Lung microvascular endothelial cell (primary cell): ENCODE data around the gene TRIM37. TPM values are rescaled to one million over a fixed set of nuclear protein-coding genes. Genes with fewer than 3 reads are reported as not detected.
"Not testable (repeated sequence)": the region's sequence is repeated elsewhere in the genome, so short reads cannot be mapped to it uniquely, and the experiment has no call there.

ENCODE experiments used
- DNase-seq, 2 donors: peaks; one replicate each; pipeline versions ENCODE4 v3.0.0 to v3.0.0-alpha.2; 2010; ENCODE audit warnings: low read depth in 2 of 2
- total RNA-seq: library from RNA; depleted of rRNA; stranded (reverse); fragments of >200 nt; gene quantifications from 2 replicates; pipeline ENCODE4 v1.2.1, GENCODE V29; 2014

Gene TRIM37
- total RNA-seq: 33.1 and 33.3 TPM in 2 replicates

GRCh38 chr17:59106463-59107305 lies at the start of gene TRIM37:
TRIM37 (minus strand) TSS chr17:59106880; CDS start chr17:59106461, 419 bp downstream.
- DNase-seq: peak; percentile 99 to 100

GRCh38 chr17:59155439-59156177 lies 48.9 kb upstream of the TRIM37 start, which contains the start of gene PRR11:
PRR11 (plus strand) TSS chr17:59155746; CDS start chr17:59169753, 14,007 bp downstream.
- peak; percentile 23 to 100 for DNase-seq

GRCh38 chr17:59154721-59155438 lies 48.2 kb upstream of the TRIM37 start, which contains the start of gene SKA2:
SKA2 (minus strand) TSS chr17:59155186; CDS start chr17:59155163, 23 bp downstream.
- DNase-seq: peak in 1 of 2 donors; percentile 100

- DNase-seq: peak; percentile 50 to 60
These were observed 47.6 kb upstream of the TRIM37 start for GRCh38 chr17:59154292-59154720.

GRCh38 chr17:59152925-59153324 lies 46.2 kb upstream of the TRIM37 start:
- no peak for DNase-seq

GRCh38 chr17:59151591-59151990 lies 44.9 kb upstream of the TRIM37 start:
- no peak for DNase-seq

- DNase-seq: no peak
These were observed 44.3 kb upstream of the TRIM37 start for GRCh38 chr17:59151006-59151405.

- DNase-seq: no peak
These were observed 43.3 kb upstream of the TRIM37 start for GRCh38 chr17:59149841-59150511.

- peak in 1 of 2 donors; percentile 23 for DNase-seq
These were observed 42.4 kb upstream of the TRIM37 start for GRCh38 chr17:59149051-59149450.

- DNase-seq: no peak
These were observed 39.0 kb upstream of the TRIM37 start for GRCh38 chr17:59145571-59146096.

- no peak for DNase-seq
These were observed 35.2 kb upstream of the TRIM37 start for GRCh38 chr17:59141860-59142259.

GRCh38 chr17:59139939-59140338 lies 33.3 kb upstream of the TRIM37 start:
- no peak for DNase-seq

GRCh38 chr17:59138339-59138738 lies 31.7 kb upstream of the TRIM37 start:
- not testable (repeated sequence) for DNase-seq

- no peak for DNase-seq
These were observed 24.5 kb upstream of the TRIM37 start for GRCh38 chr17:59131131-59131530.

GRCh38 chr17:59129814-59130213 lies 23.1 kb upstream of the TRIM37 start:
- DNase-seq: no peak

- DNase-seq: no peak
These were observed 20.2 kb upstream of the TRIM37 start for GRCh38 chr17:59126809-59127417.

- DNase-seq: no peak
These were observed 18.0 kb upstream of the TRIM37 start for GRCh38 chr17:59124665-59125064.

GRCh38 chr17:59121901-59122480 lies 15.3 kb upstream of the TRIM37 start:
- DNase-seq: no peak

GRCh38 chr17:59115474-59115873 lies 8.8 kb upstream of the TRIM37 start:
- DNase-seq: no peak

GRCh38 chr17:59111539-59111938 lies 4.9 kb upstream of the TRIM37 start:
- DNase-seq: no peak
